HG02588 (cell line): ENCODE measurements around the gene LBHD1.
"Not testable (repeated sequence)": the region's sequence is repeated elsewhere in the genome, so short reads cannot be mapped to it uniquely, and the experiment has no call there.

Experiments used
- ATAC-seq: cut with Tn5 transposase; IDR thresholded peaks from one replicate; pipeline ENCODE4 v1.9.1; 2021; ENCODE audit warnings: mild to moderate bottlenecking, moderate library complexity; ENCODE audit not compliant: unreplicated experiment

LBHD1 gene

DNA sequence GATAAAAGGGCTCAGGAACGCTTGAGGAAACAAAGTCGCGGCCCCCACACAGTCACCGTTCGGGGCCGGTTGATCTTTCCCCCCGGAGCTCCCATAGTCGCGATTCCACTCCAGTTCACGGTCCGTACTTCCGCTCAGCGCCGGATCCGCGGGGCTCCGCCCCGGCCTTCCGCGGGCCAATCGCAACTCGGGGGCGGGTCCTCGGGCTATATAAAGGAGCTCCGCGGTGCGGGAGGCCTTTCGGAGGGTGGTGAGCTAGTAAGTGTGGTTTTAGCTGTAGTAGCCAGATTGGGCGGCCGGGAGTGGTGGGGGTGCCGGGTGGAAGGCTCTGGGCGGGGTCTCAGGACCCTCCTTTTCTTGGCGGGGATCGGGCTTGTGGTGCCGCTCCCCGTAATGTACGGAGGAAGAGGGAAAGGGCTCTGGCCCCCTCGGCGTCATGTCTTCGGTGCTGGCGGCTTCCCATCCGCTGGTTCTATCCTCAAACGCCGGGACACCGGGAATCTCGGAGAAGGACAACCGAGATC, 6.9 kb downstream of the LBHD1 start, which contains the start of the genes C11orf98 and CSKMT:
Gene C11orf98 (minus strand): TSS at position 136 of the 524 bp plus-strand sequence. CDS start 41 bp downstream, at position 95.
Gene CSKMT (plus strand): TSS at position 238 of the 524 bp plus-strand sequence. CDS start 568 bp downstream, outside the sequence.
- ATAC-seq: peak; percentile 80

- ATAC-seq: no peak
Measured at GRCh38 chr11:62664405-62665074, 7.5 kb downstream of the LBHD1 start.

DNA sequence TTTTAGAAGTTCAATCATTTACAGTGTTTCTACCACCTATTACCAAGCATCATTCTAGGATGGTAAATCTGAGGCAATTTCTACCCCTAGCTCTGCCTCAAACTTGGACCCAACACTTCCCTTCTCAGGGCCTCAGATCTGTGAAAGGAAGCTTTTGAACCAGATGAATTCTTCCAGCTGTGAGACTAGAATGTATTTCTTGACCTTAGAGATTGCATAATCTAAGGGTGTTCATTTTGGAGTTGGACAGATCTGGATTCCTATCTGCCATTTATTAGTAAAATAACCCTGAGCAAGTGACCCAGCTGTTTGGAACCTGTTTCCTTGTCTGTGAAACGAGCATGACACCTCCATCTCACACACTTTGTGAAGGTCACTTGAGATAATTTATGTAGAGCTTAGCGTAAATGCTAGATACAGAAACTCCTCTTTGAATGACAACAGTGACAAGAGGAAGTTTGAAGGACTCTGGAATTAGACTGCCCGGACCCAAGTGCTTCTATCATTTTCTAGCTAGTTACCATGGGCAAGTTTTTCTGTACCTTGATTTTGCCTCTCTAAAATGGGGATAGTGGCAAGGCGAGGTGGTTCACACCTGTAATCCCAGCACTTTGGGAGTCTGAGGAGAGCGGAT, 15.2 kb downstream of the LBHD1 start:
- no peak for ATAC-seq

- no peak for ATAC-seq
Measured at GRCh38 chr11:62654297-62654696, 17.8 kb downstream of the LBHD1 start.

DNA sequence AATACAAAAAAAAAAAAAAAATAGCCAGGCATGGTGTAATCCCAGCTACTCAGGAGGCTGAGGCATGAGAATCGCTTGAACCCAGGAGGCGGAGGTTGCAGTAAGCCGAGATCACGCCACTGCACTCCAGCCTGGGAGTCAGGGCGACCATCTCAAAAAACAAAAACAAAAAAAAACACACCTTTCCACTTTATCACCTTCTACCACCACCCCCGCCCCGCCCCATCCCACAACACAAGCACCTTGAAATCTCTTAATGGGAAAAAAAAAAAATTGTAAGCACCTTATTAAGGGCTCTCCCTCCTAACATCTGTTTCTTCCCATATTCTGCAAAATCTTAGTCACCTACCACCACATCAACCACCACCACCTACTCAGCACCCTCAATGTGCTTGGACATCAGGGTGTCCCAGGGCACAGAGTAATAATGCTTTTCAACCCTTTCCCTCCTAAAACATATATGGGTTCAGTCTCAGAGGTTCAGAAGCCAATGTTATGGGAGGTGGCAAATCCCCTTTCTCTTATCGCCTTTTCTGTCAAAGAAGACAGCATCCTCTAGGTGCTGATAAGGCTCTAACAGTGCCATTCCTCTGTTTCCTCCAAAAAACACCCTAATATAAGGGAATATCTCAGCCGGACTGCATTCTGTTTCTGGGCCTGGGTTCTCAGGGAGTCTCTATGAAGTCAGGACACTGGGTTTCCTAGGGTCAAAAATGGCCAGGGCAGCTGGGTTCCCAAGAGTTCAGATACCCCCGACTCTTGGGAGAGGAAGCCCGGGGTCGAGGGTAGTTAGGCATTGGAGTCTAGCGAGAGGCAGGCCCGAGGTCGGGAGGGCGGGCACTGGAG, 19.7 kb downstream of the LBHD1 start:
- ATAC-seq: no peak

- not testable (repeated sequence) for ATAC-seq
Measured at GRCh38 chr11:62650283-62650682, 21.8 kb downstream of the LBHD1 start.

GRCh38 chr11:62649486-62649885, 22.6 kb downstream of the LBHD1 start:
- ATAC-seq: no peak

DNA sequence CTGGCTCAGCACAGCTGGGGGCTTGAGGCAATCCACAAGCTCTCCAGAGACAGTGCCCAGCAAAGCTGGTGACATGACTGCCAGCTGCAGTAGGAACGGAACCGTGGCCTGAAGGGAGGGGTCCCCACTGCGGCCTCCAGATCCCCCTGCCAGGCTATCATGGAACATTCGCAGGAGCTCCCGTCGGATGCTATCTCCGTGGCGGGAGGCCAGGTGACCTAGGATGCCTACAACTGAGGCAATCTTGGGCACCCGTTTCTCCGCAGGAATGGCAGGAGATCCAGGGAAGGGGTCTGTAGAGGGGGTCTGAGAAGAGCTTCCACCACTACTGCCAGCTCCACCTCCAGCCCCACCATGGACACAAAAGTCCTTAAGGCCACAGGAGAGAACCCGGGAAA, 23.1 kb downstream of the LBHD1 start:
- no peak for ATAC-seq

- ATAC-seq: no peak
Measured at GRCh38 chr11:62648185-62648966, 23.7 kb downstream of the LBHD1 start.

DNA sequence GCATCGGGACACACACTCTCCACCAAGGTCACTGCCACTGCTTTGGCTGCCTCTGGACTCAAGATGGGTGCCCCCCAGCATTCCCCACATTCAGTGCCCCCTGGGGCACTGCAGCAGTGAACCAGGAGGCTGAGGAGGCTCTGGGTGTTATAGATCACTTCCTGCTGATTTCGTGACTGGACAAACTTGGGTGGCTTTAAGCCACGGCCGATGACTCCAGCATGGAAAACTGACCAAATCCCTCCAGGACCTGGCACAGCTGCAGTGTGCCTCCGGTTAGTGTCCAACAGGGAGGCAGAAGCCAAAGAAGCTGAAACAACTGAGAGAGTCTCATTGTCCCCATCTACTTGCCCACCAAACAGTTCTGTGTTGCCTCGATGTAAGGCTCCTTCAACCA, 24.5 kb downstream of the LBHD1 start:
- ATAC-seq: no peak

GRCh38 chr11:62646825-62647608, 25.1 kb downstream of the LBHD1 start:
- ATAC-seq: no peak

- peak; percentile 83 for ATAC-seq
Measured at GRCh38 chr11:62645946-62646824, 25.9 kb downstream of the LBHD1 start, which contains the start of gene GANAB. Gene GANAB, minus strand, starts transcription at chr11:62646613. Its CDS starts 14 bp downstream, at chr11:62646599.

GRCh38 chr11:62645671-62645945, 26.5 kb downstream of the LBHD1 start:
- no peak for ATAC-seq

DNA sequence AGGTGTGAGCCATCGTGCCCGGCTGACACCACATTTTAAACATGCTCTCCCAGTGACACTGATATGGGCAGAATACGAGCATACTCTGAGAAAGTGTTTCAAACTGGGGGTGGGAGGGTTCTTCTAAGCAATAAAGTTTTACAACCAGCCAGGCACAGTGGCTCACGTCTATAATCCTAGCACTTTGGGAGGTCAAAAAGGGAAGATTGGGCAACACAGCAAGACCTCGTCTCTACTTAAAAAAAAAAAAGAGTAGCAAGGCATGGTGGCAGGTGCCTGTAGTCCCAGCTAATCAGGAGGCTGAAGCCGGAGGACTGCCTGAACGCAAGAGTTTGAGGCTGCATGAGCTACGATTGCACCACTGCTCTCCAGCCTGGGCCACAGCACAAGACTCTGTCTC, 27.8 kb downstream of the LBHD1 start:
- no peak for ATAC-seq

GRCh38 chr11:62632492-62632891, 39.6 kb downstream of the LBHD1 start:
- no peak for ATAC-seq

GRCh38 chr11:62627713-62628112, 44.4 kb downstream of the LBHD1 start:
- ATAC-seq: no peak

DNA sequence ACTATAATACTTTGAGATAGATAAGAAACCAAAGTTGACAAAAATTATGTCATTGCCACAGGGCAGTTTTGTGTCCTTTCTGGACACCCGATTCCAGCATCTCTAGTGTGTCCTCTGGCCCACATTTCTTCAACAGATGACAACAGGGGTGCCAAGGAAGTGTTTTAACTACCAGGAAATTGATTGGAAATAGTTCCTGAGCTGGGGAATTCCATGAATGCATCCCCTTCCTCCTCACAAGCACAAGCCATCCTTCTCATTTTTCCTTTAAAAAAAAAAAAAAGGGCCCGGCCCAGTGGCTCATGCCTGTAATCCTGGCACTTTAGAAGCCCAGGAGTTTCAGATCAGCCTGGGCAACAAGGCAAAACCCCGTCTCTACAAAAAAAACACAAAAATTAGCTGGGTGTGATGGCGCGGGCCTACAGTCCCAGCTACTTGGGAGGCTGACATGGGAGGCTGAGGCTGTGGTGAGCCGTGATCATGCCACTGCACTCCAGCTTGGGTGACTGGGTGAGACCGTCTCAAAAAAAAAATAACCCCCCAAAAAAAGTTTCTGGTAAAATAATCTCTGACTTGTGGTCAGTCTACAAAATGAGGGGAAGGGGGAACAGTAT, 49.5 kb downstream of the LBHD1 start:
- no peak for ATAC-seq
